PC-9 (cell line): ENCODE data around the gene HEATR5A. TPM values are rescaled to one million over a fixed set of nuclear protein-coding genes. Genes with fewer than 3 reads are reported as not detected.

Experiments used
- BruUV-seq: library from RNA; stranded (reverse); fragments of 400-500 nt; replicated peaks from 2 replicates; lab custom pipeline; 2021; lab: Mats Ljungman, UMichigan
- CTCF ChIA-PET: fragments of 300-600 bp; sonication (Branson Sonifier 250); formaldehyde crosslinking; loops from one replicate; lab custom pipeline; 2022; ENCODE audit warnings: antibody characterized with exemption; lab: Charles Lee
- POLR2A ChIA-PET: fragments of 300-600 bp; sonication (Branson Sonifier 250); formaldehyde crosslinking; loops from one replicate; lab custom pipeline; 2022; ENCODE audit warnings: antibody characterized with exemption; ENCODE audit not compliant: unreplicated experiment; lab: Charles Lee
- DNase-seq, 2 experiments: peaks; one replicate each; pipeline versions ENCODE4 v3.0.0 to v3.0.0-alpha.2; 2015 to 2022; ENCODE audit warnings: mixed read lengths in 1 of 2
- H2AFZ ChIP-seq: fragments of 200-600 bp; sonication (generic); 2 replicates; pipeline ENCODE4 v1.8.1; 2017; ENCODE audit warnings: antibody characterized with exemption
- H3F3A ChIP-seq: fragments of 200-600 bp; sonication (generic); 2 replicates; pipeline ENCODE4 v1.8.1; 2017; ENCODE audit warnings: antibody characterized with exemption, mild to moderate bottlenecking, low read depth; ENCODE audit not compliant: insufficient read depth
- H3K27ac ChIP-seq: fragments of 200-600 bp; sonication (generic); 2 replicates; pipeline ENCODE4 v1.6.1; 2016; ENCODE audit warnings: mixed run types
- H3K27me3 ChIP-seq: fragments of 200-600 bp; sonication (generic); 2 replicates; pipeline ENCODE4 v1.6.1; 2016; ENCODE audit warnings: low read depth, mixed run types; ENCODE audit not compliant: insufficient read depth
- H3K36me3 ChIP-seq: fragments of 200-600 bp; sonication (generic); 2 replicates; pipeline ENCODE4 v1.6.1; 2016; ENCODE audit warnings: low read depth, mixed run types
- H3K4me1 ChIP-seq: fragments of 200-600 bp; sonication (generic); replicated peaks from 2 replicates; pipeline ENCODE4 v1.6.1; 2016; ENCODE audit warnings: mixed run types; ENCODE audit not compliant: insufficient read depth
- H3K4me2 ChIP-seq: fragments of 200-600 bp; sonication (generic); 2 replicates; pipeline ENCODE4 v1.6.1; 2017; ENCODE audit warnings: mixed run types
- H3K4me3 ChIP-seq: fragments of 200-600 bp; sonication (generic); 2 replicates; pipeline ENCODE4 v1.6.1; 2016; ENCODE audit warnings: mixed run types
- H3K79me2 ChIP-seq: fragments of 200-600 bp; sonication (generic); 2 replicates; pipeline ENCODE4 v1.6.1; 2017; ENCODE audit warnings: low read depth, mixed run types
- H3K9me2 ChIP-seq: fragments of 200-600 bp; sonication (generic); 2 replicates; pipeline ENCODE4 v1.8.1; 2017; ENCODE audit warnings: mild to moderate bottlenecking; ENCODE audit not compliant: insufficient read depth
- H3K9me3 ChIP-seq: fragments of 200-600 bp; sonication (generic); 2 replicates; pipeline ENCODE4 v1.8.1; 2016; ENCODE audit warnings: low read depth; ENCODE audit not compliant: insufficient read depth
- H4K20me1 ChIP-seq: fragments of 200-600 bp; sonication (generic); 2 replicates; pipeline ENCODE4 v1.8.1; 2017; ENCODE audit not compliant: insufficient read depth
- EZH2 ChIP-seq: fragments of 200-600 bp; sonication (generic); IDR thresholded peaks from 2 replicates; pipeline ENCODE4 v1.8.0; 2017; ENCODE audit warnings: antibody characterized with exemption, low read depth
- intact Hi-C: fragments of 100-400 bp; cut with micrococcal nuclease; formaldehyde crosslinking; loops from one replicate; pipeline ENCODE4 v1.10.0; 2022; ENCODE audit not compliant: unreplicated experiment
- total RNA-seq: library from RNA; stranded (reverse); gene quantifications from 2 replicates; pipeline ENCODE4 v1.2.3, GENCODE V29; 2021
- TF ChIP-seq, protein P1 (sequence below): fragments of 200-600 bp; sonication (generic); conservative IDR thresholded peaks from 2 replicates; pipeline ENCODE4 v1.6.1; 2017; ENCODE audit warnings: mixed run types, antibody characterized with exemption, mild to moderate bottlenecking, moderate library complexity

HEATR5A gene
- total RNA-seq, 1 experiment from 2014 or later = 25.7 TPM

DNA sequence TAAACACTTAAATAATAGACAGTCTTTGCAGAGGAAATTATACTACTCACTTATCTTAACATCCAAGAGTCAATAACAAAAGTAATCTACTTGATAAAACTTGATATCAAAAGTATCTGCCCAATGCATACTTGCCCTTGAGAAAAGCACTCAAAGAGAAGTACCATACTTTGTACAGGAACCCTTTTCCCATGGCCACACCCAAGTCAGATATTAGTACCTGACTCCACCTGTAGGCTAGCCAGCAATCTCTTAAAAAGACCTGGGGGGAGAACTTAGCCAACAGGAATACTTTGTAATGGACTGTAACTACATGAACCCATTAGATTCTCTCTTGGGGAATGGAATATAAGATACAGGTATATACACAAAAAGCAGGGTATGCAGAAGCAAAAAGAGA lies 113.2 kb downstream of the HEATR5A start:
- Histone ChIP-seq H3K4me3 (no peak overlapping the region), H3K79me2 (no peaks in the 10 kb centered on the region), H3K27me3 (no peaks in the 10 kb centered on the region), H3K27ac (no peak overlapping the region), H3F3A (no peaks in the 10 kb centered on the region), H3K4me1 (no peaks in the 10 kb centered on the region), H3K4me2 (no peak overlapping the region), H4K20me1 (no peaks in the 10 kb centered on the region), H3K9me3 (no peaks in the 10 kb centered on the region), H3K9me2 (no peaks in the 10 kb centered on the region), H2AFZ (no peak overlapping the region), H3K36me3 (no peaks in the 10 kb centered on the region)
- TF ChIP-seq, protein P1, sequence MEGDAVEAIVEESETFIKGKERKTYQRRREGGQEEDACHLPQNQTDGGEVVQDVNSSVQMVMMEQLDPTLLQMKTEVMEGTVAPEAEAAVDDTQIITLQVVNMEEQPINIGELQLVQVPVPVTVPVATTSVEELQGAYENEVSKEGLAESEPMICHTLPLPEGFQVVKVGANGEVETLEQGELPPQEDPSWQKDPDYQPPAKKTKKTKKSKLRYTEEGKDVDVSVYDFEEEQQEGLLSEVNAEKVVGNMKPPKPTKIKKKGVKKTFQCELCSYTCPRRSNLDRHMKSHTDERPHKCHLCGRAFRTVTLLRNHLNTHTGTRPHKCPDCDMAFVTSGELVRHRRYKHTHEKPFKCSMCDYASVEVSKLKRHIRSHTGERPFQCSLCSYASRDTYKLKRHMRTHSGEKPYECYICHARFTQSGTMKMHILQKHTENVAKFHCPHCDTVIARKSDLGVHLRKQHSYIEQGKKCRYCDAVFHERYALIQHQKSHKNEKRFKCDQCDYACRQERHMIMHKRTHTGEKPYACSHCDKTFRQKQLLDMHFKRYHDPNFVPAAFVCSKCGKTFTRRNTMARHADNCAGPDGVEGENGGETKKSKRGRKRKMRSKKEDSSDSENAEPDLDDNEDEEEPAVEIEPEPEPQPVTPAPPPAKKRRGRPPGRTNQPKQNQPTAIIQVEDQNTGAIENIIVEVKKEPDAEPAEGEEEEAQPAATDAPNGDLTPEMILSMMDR = no peak
- no peak for TF ChIP-seq EZH2
- ChIA-PET CTCF (no interaction called here), POLR2A (no interaction called here)
- no peak for DNase-seq
- intact Hi-C loops = no loop called here
- BruUV-seq = no TSS peak

DNA sequence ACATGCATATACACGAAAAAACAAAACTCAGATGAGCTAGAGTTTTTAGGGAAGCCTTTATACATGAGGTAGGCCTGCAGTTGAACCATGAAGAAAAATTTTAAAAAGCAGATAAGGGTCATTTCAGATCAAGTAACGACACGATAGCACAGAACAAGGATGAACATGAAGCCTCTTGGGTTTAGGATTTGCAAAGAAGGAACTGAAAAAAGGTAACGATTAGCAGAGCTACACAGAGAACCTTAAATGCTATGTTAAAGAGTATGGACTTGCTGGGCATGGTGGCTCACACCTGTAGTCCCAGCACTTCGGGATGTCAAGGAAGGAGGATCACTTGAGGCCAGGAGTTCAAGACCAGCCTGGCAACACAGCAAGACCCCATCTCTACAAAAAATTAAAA lies 116.7 kb downstream of the HEATR5A start:
- no peak overlapping the region for H2AFZ ChIP-seq
- TF ChIP-seq, protein P1 = no peak
- TF ChIP-seq EZH2 = no peak
- no peak overlapping the region for H3K27ac ChIP-seq
- no peaks in the 10 kb centered on the region for H3K79me2 ChIP-seq
- H3K9me3 ChIP-seq = no peaks in the 10 kb centered on the region
- no peak for DNase-seq
- CTCF ChIA-PET = no interaction called here
- intact Hi-C loops = no loop called here
- no peak overlapping the region for H3K4me3 ChIP-seq
- H3F3A ChIP-seq = no peaks in the 10 kb centered on the region
- no peaks in the 10 kb centered on the region for H3K4me1 ChIP-seq
- BruUV-seq = no TSS peak
- POLR2A ChIA-PET = no interaction called here
- no peaks in the 10 kb centered on the region for H3K9me2 ChIP-seq
- no peak overlapping the region for H3K4me2 ChIP-seq
- H3K27me3 ChIP-seq = no peaks in the 10 kb centered on the region
- H4K20me1 ChIP-seq = no peaks in the 10 kb centered on the region
- no peaks in the 10 kb centered on the region for H3K36me3 ChIP-seq

DNA sequence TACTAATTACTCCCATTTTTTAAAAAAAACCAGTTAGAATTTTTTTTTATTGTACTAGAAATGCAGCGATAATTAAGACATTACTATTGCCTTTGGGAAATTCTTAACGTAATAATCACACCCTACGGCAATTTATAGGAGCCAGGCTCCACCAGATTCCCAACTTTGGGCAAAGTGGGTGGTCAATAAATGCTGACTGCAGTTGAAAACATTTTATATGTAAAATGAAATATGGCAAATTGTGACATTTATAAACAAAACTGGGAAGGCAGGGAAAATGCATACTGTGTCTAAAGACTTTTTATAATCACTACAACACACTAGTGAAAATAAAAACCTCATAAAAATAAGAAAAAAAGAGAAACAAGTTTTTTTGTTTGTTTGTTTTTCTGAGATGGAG lies 119.5 kb downstream of the HEATR5A start:
- intact Hi-C loops = no loop called here
- H3K27me3 ChIP-seq = no peaks in the 10 kb centered on the region
- DNase-seq = no peak
- no peak overlapping the region for H2AFZ ChIP-seq
- no peaks in the 10 kb centered on the region for H3K36me3 ChIP-seq
- BruUV-seq = no TSS peak
- ChIA-PET POLR2A (no interaction called here), CTCF (no interaction called here)
- H3K4me2 ChIP-seq = no peak overlapping the region
- H3K27ac ChIP-seq = no peak overlapping the region
- no peaks in the 10 kb centered on the region for H3K79me2 ChIP-seq
- H3F3A ChIP-seq = no peaks in the 10 kb centered on the region
- H4K20me1 ChIP-seq = no peaks in the 10 kb centered on the region
- no peaks in the 10 kb centered on the region for H3K9me2 ChIP-seq
- no peaks in the 10 kb centered on the region for H3K9me3 ChIP-seq
- no peak overlapping the region for H3K4me3 ChIP-seq
- no peak for TF ChIP-seq EZH2
- TF ChIP-seq, protein P1 = no peak
- no peaks in the 10 kb centered on the region for H3K4me1 ChIP-seq
